CD4-positive, alpha-beta T cell treated with Interleukin-10 for 1 hour (primary cell): ENCODE results near the gene FAM180B.

Experiments used
- DNase-seq: peaks from one replicate; pipeline ENCODE4 v3.0.0-alpha.2; 2020

The FAM180B gene

DNA sequence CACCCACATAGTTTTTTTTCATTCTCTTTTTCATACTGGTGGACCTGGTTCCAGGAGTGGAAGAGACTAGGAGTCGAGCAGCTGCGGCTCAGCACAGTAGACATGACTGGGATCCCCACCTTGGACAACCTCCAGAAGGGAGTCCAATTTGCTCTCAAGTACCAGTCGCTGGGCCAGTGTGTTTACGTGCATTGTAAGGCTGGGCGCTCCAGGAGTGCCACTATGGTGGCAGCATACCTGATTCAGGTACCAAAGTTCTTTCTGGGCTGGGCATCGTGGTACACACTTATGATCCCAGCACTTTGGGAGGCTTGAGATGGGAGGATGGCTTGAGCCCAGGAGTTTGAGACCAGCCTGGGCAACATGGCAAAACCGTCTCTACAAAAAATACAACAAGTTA lies 16.8 kb upstream of the FAM180B start:
- DNase-seq: no peak

DNA sequence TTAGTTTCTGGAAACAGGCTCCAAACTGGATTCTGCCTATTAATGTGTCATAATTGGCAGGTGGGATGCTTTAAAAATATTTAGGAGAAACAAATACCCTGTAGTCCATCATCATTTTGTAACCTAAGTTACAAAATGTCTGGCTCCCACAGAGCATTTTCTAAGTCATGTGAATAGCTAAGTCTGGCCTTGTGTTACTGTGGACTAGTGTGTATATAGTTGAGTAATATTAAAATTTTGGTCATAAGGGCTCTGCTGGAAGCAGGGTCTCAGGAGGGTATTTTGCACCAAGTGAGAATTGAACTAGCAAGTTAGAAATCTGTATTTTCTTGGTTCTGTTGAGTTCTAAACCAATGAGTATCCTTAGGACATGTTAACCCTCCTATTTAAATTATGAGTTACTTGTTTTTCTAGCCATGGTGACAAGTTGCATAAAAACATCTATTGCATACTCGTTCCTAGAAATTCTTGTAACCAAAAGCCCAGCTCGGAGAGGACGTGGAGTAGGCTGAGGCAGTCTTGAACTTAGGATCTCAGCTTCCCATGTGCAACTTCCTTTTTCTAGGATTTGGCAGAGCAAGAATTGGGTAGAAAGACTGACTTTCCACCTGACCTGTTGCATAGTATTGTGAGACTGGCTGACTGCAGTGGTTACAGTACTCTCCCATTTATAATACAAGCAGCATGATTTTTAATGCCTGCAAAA lies 15.7 kb upstream of the FAM180B start:
- no peak for DNase-seq

- DNase-seq: no peak
These were observed 15.1 kb upstream of the FAM180B start for GRCh38 chr11:47571357-47571729.

DNA sequence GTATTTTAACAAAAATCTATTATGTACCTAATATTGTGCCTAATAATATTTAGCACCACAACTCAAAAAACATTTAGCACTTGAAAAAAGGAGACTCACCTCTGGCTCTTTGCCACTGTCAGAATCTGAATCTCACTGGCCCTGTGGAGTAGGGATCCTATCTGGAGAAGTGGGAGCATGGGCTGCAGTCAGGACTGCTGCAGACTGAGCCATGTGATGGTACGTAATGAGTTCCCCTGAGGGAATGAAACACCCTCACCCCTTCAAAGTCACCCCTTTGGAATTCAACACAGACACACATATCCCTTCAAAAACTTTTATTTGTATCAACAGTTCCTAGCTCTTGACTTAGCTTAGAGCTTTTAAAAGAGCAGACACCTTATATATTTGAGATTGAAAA lies 14.6 kb upstream of the FAM180B start:
- no peak for DNase-seq

- DNase-seq: no peak
These were observed 13.7 kb upstream of the FAM180B start for GRCh38 chr11:47572715-47573255.

- DNase-seq: no peak
These were observed 13.2 kb upstream of the FAM180B start for GRCh38 chr11:47573321-47573720.

DNA sequence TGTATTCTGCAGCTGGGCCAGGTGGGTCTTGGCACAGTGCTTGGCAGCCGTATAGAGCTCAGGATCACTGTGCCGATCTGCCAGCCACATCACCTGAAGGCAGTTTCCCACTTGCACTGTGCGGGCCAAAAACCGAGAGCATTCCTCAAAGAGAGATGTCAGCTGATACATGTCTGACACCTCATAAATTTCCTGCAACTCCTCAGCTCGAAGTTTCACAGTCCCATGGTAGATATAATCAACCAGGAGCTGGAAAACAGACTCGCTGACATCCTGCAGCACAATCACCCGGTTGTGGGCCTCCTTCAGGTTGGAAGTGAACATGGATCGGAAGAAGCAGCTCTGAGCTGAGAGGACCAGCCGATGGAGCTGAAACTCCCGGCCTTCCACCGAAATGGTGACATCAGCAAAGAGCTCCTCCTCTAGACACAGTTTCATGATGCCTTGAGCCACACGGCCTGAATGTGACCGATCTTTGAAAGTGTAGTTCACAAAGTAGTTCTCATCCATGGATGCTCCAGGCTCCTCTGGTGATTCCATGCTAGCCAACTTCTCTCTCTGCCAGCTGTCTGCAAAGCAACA lies 8.9 kb upstream of the FAM180B start:
- DNase-seq: no peak

GRCh38 chr11:47578524-47579494 lies 7.7 kb upstream of the FAM180B start, which contains the start of the genes KBTBD4 and NDUFS3:
Gene KBTBD4, minus strand, starts transcription at chr11:47578970. Its CDS starts 19 bp downstream, at chr11:47578951.
Gene NDUFS3, plus strand, starts transcription at chr11:47579074. Its CDS starts 18 bp downstream, at chr11:47579092.
- peak; percentile 93 for DNase-seq

DNA sequence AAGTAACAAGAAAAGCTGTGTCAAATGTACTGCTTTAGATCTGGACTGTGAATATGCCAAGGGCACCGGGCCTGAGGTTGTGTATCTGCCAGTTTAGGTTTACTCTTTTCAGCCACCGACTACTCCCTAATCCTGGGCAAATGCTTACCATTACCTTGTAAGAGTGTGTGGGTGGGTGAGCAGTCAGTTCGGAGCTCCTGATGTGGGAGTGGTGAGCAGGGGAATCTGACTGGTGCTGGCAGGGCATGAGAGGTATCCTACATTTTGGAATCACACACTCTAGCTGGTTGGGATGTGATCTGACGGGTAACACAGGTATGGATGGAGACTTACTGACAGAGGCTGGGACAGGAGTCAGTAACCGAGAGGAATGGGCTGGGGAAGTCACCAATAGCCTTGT lies 2.6 kb upstream of the FAM180B start:
- DNase-seq: no peak

GRCh38 chr11:47587039-47587716 lies 700 bp downstream of the FAM180B start:
- no peak for DNase-seq

GRCh38 chr11:47587723-47588326 lies 1.3 kb downstream of the FAM180B start:
- no peak for DNase-seq

DNA sequence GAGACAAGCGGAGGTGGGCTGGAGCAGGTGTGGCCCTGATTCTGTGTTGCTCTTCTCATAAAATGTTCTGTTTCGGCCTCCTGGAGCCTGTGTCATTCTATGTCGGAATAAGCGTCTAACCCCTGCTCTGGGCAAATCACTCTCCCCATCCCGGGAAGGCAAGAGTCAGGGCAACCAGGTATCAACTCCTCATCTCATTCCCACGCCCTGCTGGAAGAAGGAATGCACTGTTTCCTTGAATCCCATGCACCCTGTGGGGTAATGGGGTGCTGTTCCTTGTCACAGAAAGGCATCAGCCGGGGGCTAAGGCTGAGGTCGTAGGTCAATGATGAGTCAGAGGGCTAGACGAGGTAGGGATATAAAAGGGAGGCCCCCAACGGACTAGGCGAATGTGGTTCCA lies 2.6 kb downstream of the FAM180B start:
- no peak for DNase-seq

GRCh38 chr11:47589584-47589976 lies 3.1 kb downstream of the FAM180B start:
- no peak for DNase-seq

- DNase-seq: no peak
These were observed 3.7 kb downstream of the FAM180B start for GRCh38 chr11:47589977-47590861.

DNA sequence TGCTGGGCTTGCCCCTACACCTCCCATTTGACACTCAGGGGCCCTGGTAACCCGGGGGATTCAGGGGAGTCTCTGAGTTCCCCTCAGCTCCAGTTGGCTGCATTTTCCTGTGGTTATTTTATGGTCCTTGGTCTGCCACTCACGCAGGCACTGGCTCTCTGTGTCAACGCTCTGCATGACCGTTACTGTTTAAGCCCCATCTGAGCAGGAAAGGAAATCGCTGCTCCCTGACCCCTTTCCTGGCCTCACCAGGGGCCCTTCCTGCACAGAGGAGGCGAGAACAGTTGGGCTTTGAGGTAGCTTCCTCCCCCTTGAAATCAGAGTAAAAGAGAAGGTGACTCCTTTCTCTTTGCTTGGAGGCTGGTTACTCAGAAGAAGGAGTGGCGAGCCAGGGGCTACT lies 5.3 kb downstream of the FAM180B start:
- no peak for DNase-seq

- DNase-seq: no peak
These were observed 5.8 kb downstream of the FAM180B start for GRCh38 chr11:47592251-47592650.

GRCh38 chr11:47592970-47593369 lies 6.5 kb downstream of the FAM180B start:
- no peak for DNase-seq

GRCh38 chr11:47593492-47593933 lies 7.0 kb downstream of the FAM180B start:
- no peak for DNase-seq

GRCh38 chr11:47593934-47594855 lies 7.7 kb downstream of the FAM180B start, which contains the start of gene C1QTNF4:
Gene C1QTNF4, minus strand, starts transcription at chr11:47594411. Its CDS starts 3,601 bp downstream, at chr11:47590810.
- DNase-seq: no peak

DNA sequence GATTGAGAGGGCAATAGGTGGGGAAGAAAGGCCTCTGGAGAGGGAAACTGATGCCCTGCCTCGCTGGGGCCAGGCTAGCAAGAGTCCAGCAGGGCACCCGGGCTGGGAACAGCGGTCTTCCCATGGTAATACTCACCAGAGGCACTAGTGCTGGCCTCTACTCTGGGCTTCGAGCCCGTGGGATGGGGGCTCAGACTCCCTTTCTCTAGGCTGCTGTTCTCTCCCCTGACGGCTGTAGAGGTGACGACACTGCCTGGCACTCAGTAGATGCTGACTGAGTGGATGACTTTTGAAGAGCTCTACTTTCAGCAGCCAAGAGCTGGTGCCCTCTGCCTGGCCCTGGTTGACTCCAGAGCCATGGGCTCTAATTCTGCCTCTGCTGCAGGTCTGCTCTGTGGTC lies 8.6 kb downstream of the FAM180B start:
- DNase-seq: no peak
